ENCODE measurements around the gene MTRR.

Gene MTRR

DNA sequence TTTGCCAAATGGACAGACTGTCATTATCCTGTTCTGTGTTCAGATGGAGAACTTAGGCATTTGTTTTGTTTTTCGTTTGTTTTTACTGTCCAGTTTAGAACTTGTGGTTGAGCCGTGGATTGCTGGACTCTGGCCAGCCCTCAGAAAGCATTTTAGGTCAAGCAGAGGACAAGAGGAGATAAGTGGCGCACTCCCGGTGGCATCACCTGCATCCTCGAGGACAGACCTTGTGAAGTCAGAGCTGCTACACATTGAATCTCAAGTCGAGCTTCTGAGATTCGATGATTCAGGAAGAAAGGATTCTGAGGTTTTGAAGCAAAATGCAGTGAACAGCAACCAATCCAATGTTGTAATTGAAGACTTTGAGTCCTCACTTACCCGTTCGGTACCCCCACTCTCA is 8.9 kb downstream of the MTRR start:
- TF ChIP-seq, protein P1, sequence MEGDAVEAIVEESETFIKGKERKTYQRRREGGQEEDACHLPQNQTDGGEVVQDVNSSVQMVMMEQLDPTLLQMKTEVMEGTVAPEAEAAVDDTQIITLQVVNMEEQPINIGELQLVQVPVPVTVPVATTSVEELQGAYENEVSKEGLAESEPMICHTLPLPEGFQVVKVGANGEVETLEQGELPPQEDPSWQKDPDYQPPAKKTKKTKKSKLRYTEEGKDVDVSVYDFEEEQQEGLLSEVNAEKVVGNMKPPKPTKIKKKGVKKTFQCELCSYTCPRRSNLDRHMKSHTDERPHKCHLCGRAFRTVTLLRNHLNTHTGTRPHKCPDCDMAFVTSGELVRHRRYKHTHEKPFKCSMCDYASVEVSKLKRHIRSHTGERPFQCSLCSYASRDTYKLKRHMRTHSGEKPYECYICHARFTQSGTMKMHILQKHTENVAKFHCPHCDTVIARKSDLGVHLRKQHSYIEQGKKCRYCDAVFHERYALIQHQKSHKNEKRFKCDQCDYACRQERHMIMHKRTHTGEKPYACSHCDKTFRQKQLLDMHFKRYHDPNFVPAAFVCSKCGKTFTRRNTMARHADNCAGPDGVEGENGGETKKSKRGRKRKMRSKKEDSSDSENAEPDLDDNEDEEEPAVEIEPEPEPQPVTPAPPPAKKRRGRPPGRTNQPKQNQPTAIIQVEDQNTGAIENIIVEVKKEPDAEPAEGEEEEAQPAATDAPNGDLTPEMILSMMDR (conservative IDR thresholded peaks at IDR 0.05; ENCODE audit: low read length): no peak
- no peak for TF ChIP-seq EZH2phosphoT487 (IDR thresholded peaks at IDR 0.05; ENCODE audit: borderline replicate concordance)
- Histone ChIP-seq H3F3A (ENCODE audit: low read depth) (no peaks in the 10 kb centered on the region), H3K4me1 (ENCODE audit: insufficient read depth, low read length, poor library complexity, severe bottlenecking) (peaks cover 7% of the 10 kb centered on the region), H3K36me3 (ENCODE audit: insufficient read depth, low read length) (peaks cover 73% of the 10 kb centered on the region), H3K4me3 (ENCODE audit: low read length, poor library complexity, severe bottlenecking) (no peak overlapping the region), H3K9me3 (ENCODE audit: insufficient read depth, low read depth, low read length) (no peaks in the 10 kb centered on the region), H2AFZ (ENCODE audit: low read length) (no peak overlapping the region), H3K27me3 (ENCODE audit: insufficient read depth, low read length, poor library complexity, severe bottlenecking) (no peaks in the 10 kb centered on the region), H3K9ac (ENCODE audit: low read depth, low read length, poor library complexity, severe bottlenecking) (no peak overlapping the region), H3K9me2 (replicated peaks; ENCODE audit: low read depth, low read length) (no peaks in the 10 kb centered on the region), H3K79me2 (ENCODE audit: insufficient read depth, low read length) (peaks cover 38% of the 10 kb centered on the region), H4K20me1 (ENCODE audit: insufficient read depth, low read length, poor library complexity, severe bottlenecking) (peaks cover 18% of the 10 kb centered on the region), H3K4me2 (ENCODE audit: low read depth, low read length, poor library complexity, severe bottlenecking) (no peak overlapping the region)

DNA sequence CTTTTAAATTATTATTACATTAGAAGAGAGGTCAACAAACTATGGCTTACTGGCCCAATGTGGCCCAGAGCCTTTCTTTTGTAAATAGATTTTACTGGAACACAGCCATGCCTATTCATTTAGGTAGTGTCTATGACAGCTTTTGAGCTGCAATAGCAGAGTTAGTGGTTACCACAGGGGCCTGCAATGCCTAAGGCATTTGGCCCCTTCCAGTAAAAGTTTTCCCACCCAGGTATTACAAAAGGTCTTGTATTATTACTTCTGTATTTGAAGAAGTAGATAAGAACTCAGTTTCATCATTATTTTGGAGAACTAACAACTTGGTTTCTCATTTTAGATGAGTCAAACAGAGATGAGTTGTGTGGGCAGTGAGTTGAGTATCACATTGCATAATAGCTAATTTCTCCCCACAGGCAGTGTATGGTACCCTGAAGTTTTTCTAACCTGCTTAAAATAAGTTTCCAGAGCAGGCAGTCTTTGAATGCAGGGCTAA is 9.5 kb downstream of the MTRR start:
- no peak overlapping the region for H3K9ac ChIP-seq (ENCODE audit: low read depth, low read length, poor library complexity, severe bottlenecking)
- H3K9me2 ChIP-seq (replicated peaks; ENCODE audit: low read depth, low read length): no peaks in the 10 kb centered on the region
- H4K20me1 ChIP-seq (ENCODE audit: insufficient read depth, low read length, poor library complexity, severe bottlenecking): peaks cover 12% of the 10 kb centered on the region
- no peaks in the 10 kb centered on the region for H3K27me3 ChIP-seq (ENCODE audit: insufficient read depth, low read length, poor library complexity, severe bottlenecking)
- TF ChIP-seq, protein P1 (conservative IDR thresholded peaks at IDR 0.05; ENCODE audit: low read length): no peak
- no peak for TF ChIP-seq EZH2phosphoT487 (IDR thresholded peaks at IDR 0.05; ENCODE audit: borderline replicate concordance)
- H3F3A ChIP-seq (ENCODE audit: low read depth): no peaks in the 10 kb centered on the region
- peaks cover 1% of the 10 kb centered on the region for H3K4me1 ChIP-seq (ENCODE audit: insufficient read depth, low read length, poor library complexity, severe bottlenecking)
- H3K4me2 ChIP-seq (ENCODE audit: low read depth, low read length, poor library complexity, severe bottlenecking): no peak overlapping the region
- peaks cover 78% of the 10 kb centered on the region for H3K36me3 ChIP-seq (ENCODE audit: insufficient read depth, low read length)
- no peak overlapping the region for H2AFZ ChIP-seq (ENCODE audit: low read length)
- H3K9me3 ChIP-seq (ENCODE audit: insufficient read depth, low read depth, low read length): no peaks in the 10 kb centered on the region
- H3K4me3 ChIP-seq (ENCODE audit: low read length, poor library complexity, severe bottlenecking): no peak overlapping the region
- peaks cover 32% of the 10 kb centered on the region for H3K79me2 ChIP-seq (ENCODE audit: insufficient read depth, low read length)

DNA sequence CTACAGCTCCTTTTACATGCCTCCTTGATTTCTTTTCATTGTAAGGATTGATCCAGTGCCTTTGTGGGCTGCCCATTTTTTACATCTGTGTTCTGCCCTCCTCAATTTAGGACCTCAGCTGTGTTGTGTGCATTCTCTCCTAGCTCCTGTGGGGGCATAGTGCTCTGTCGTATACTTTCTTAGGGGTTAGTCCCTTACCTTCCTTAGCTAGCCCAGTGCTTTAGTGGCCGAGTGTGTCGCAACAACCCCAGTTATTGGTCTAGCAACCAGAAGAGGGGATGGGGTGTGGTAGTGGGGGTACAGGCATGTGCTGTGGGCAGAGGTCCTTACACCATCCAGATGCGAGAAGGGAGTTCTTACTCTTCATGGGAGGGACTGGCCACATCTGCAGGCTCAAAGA is 12.1 kb downstream of the MTRR start:
- Histone ChIP-seq H3K36me3 (ENCODE audit: insufficient read depth, low read length) (peaks cover 91% of the 10 kb centered on the region), H3K9me2 (replicated peaks; ENCODE audit: low read depth, low read length) (no peaks in the 10 kb centered on the region), H3K4me2 (ENCODE audit: low read depth, low read length, poor library complexity, severe bottlenecking) (no peak overlapping the region)

More for the DNA sequence above, 12.1 kb downstream of the MTRR start:
- Histone ChIP-seq H3F3A (ENCODE audit: low read depth) (no peaks in the 10 kb centered on the region), H2AFZ (ENCODE audit: low read length) (no peak overlapping the region), H4K20me1 (ENCODE audit: insufficient read depth, low read length, poor library complexity, severe bottlenecking) (peaks cover 7% of the 10 kb centered on the region), H3K9ac (ENCODE audit: low read depth, low read length, poor library complexity, severe bottlenecking) (no peak overlapping the region), H3K79me2 (ENCODE audit: insufficient read depth, low read length) (peaks cover 10% of the 10 kb centered on the region; the same call in 1 of the 2 replicates), H3K4me1 (ENCODE audit: insufficient read depth, low read length, poor library complexity, severe bottlenecking) (no peaks in the 10 kb centered on the region), H3K9me3 (ENCODE audit: insufficient read depth, low read depth, low read length) (no peaks in the 10 kb centered on the region), H3K4me3 (ENCODE audit: low read length, poor library complexity, severe bottlenecking) (no peak overlapping the region), H3K27me3 (ENCODE audit: insufficient read depth, low read length, poor library complexity, severe bottlenecking) (no peaks in the 10 kb centered on the region)
- no peak for TF ChIP-seq EZH2phosphoT487 (IDR thresholded peaks at IDR 0.05; ENCODE audit: borderline replicate concordance)
- TF ChIP-seq, protein P1 (conservative IDR thresholded peaks at IDR 0.05; ENCODE audit: low read length): no peak; the same call in 1 of the 2 replicates
